SK-N-DZ (cell line): Measurements from ENCODE around the gene ASXL3. TPM values are rescaled to one million over a fixed set of nuclear protein-coding genes. Genes with fewer than 3 reads are reported as not detected.
A peak's percentile ranks its signal among the peaks of the same experiment; 100 is the strongest.

Source experiments
- DNase-seq: peaks from one replicate; pipeline ENCODE4 v3.0.0-alpha.2; 2015; ENCODE audit warnings: low spot score
- polyA plus RNA-seq, 2 experiments: library from polyadenylated mRNA; depleted of rRNA; stranded (reverse); fragments of >200 nt; gene quantifications; 2 replicates each; pipeline ENCODE4 v1.2.3, GENCODE V29; 2014

The ASXL3 gene
- polyA plus RNA-seq (2014; cell fraction: cytosol; rRNA removed), result 2.3 and 2.7 TPM in 2 replicates
- polyA plus RNA-seq (2014; cell fraction: nucleus; rRNA removed), result 2.1 and 2.6 TPM in 2 replicates

- DNase-seq, result peak; percentile 71
Observed at GRCh38 chr18:33577685-33578517, at the start of gene ASXL3. ASXL3 (plus strand) TSS chr18:33578219; CDS start chr18:33578632, 413 bp downstream.

- DNase-seq, result no peak
Observed at GRCh38 chr18:33532978-33533377, 45.0 kb upstream of the ASXL3 start.

GRCh38 chr18:33536904-33537303, 41.1 kb upstream of the ASXL3 start:
- DNase-seq, result no peak

GRCh38 chr18:33538418-33539042, 39.5 kb upstream of the ASXL3 start:
- no peak for DNase-seq

GRCh38 chr18:33540392-33540791, 37.6 kb upstream of the ASXL3 start:
- DNase-seq, result no peak

GRCh38 chr18:33541316-33541715, 36.7 kb upstream of the ASXL3 start:
- DNase-seq, result no peak

- no peak for DNase-seq
Observed at GRCh38 chr18:33556846-33557245, 21.2 kb upstream of the ASXL3 start.

- DNase-seq, result no peak
Observed at GRCh38 chr18:33557706-33558105, 20.3 kb upstream of the ASXL3 start.

GRCh38 chr18:33558529-33558928, 19.5 kb upstream of the ASXL3 start:
- no peak for DNase-seq

GRCh38 chr18:33560686-33561370, 17.2 kb upstream of the ASXL3 start:
- peak; percentile 25 for DNase-seq

GRCh38 chr18:33562741-33563140, 15.3 kb upstream of the ASXL3 start:
- no peak for DNase-seq

- DNase-seq, result no peak
Observed at GRCh38 chr18:33567705-33568104, 10.3 kb upstream of the ASXL3 start.

GRCh38 chr18:33571998-33572787, 5.8 kb upstream of the ASXL3 start:
- no peak for DNase-seq

- DNase-seq, result no peak
Observed at GRCh38 chr18:33573193-33573592, 4.8 kb upstream of the ASXL3 start.

GRCh38 chr18:33575451-33575850, 2.6 kb upstream of the ASXL3 start:
- no peak for DNase-seq

GRCh38 chr18:33576999-33577646, 896 bp upstream of the ASXL3 start:
- DNase-seq, result no peak

- peak; percentile 56 for DNase-seq
Observed at GRCh38 chr18:33578518-33579348, 714 bp downstream of the ASXL3 start.

GRCh38 chr18:33579349-33580215, 1.6 kb downstream of the ASXL3 start:
- peak; percentile 51 for DNase-seq

- DNase-seq, result no peak
Observed at GRCh38 chr18:33580546-33580945, 2.5 kb downstream of the ASXL3 start.
